Measurements from ENCODE around the gene KLHL26. TPM values are rescaled to one million over a fixed set of nuclear protein-coding genes. Genes with fewer than 3 reads are reported as not detected.

The KLHL26 gene
- total and polyA plus RNA-seq, 4 experiments from 2014 or later, result 4.4 to 14.8 (median 10.6) TPM

GRCh38 chr19:18656337-18657086, 19.7 kb downstream of the KLHL26 start:
- intact Hi-C loops (cut with micrococcal nuclease), result no loop called here
- Mint-ChIP-seq H3K36me3 (peaks cover 1 to 6% of the 10 kb centered on the region in 2 donors), H3K4me1 (peaks cover 11 to 21% (median 14%) of the 10 kb centered on the region in 4 donors), H3K9me3 (no peaks in the 10 kb centered on the region), H3K27ac (peak overlapping the region in 2 of 7 donors; percentile 5 to 37), H3K27me3 (no peaks in the 10 kb centered on the region), H3K4me3 (no peak overlapping the region)
- ChIA-PET POLR2A (ENCODE audit: partially characterized antibody) (no interaction called here), CTCF (ENCODE audit: partially characterized antibody) (no interaction called here)
- Histone ChIP-seq H3K27ac (ENCODE audit: low read depth, low read length) (no peak overlapping the region), H3K4me1 (ENCODE audit: insufficient read depth, low read length) (no peaks in the 10 kb centered on the region), H3K36me3 (ENCODE audit: insufficient read depth, low read length) (no peaks in the 10 kb centered on the region), H3K9me3 (ENCODE audit: control insufficient read depth in 1 of 2, low read length in 2 of 2) (no peaks in the 10 kb centered on the region), H3K4me3 (ENCODE audit: low read length in 2 of 2) (no peak overlapping the region), H3K27me3 (ENCODE audit: insufficient read depth, low read length) (no peaks in the 10 kb centered on the region)
- DNase-seq, result no peak

GRCh38 chr19:18657590-18658365, 20.9 kb downstream of the KLHL26 start:
- POLR2A ChIA-PET (ENCODE audit: partially characterized antibody), result no interaction called here
- no peak overlapping the region for H3K27ac ChIP-seq (ENCODE audit: low read depth, low read length)

GRCh38 chr19:18658366-18658855, 21.6 kb downstream of the KLHL26 start:
- no peaks in the 10 kb centered on the region for H3K4me1 ChIP-seq (ENCODE audit: insufficient read depth, low read length)
- H3K27me3 Mint-ChIP-seq, result no peaks in the 10 kb centered on the region
- H3K36me3 Mint-ChIP-seq, result peaks cover 3 to 6% of the 10 kb centered on the region in 2 donors
- H3K27me3 ChIP-seq (ENCODE audit: insufficient read depth, low read length), result no peaks in the 10 kb centered on the region
- H3K36me3 ChIP-seq (ENCODE audit: insufficient read depth, low read length), result no peaks in the 10 kb centered on the region
- intact Hi-C loops (cut with micrococcal nuclease), result no loop called here
- CTCF ChIA-PET (ENCODE audit: partially characterized antibody), result no interaction called here
- no peak overlapping the region for H3K4me3 Mint-ChIP-seq
- H3K4me3 ChIP-seq (ENCODE audit: low read length in 2 of 2), result no peak overlapping the region
- DNase-seq, result no peak
- no peaks in the 10 kb centered on the region for H3K9me3 ChIP-seq (ENCODE audit: control insufficient read depth in 1 of 2, low read length in 2 of 2)
- no peaks in the 10 kb centered on the region for H3K9me3 Mint-ChIP-seq
- peaks cover 12 to 21% (median 16%) of the 10 kb centered on the region in 4 donors for H3K4me1 Mint-ChIP-seq
- peak overlapping the region in 2 of 7 donors; percentile 39 to 62 for H3K27ac Mint-ChIP-seq
- H3K27ac ChIP-seq (ENCODE audit: low read depth, low read length), result no peak overlapping the region
- POLR2A ChIA-PET (ENCODE audit: partially characterized antibody), result no interaction called here

More at GRCh38 chr19:18657590-18658365, 20.9 kb downstream of the KLHL26 start:
- Histone ChIP-seq H3K4me1 (ENCODE audit: insufficient read depth, low read length) (no peaks in the 10 kb centered on the region), H3K9me3 (ENCODE audit: control insufficient read depth in 1 of 2, low read length in 2 of 2) (no peaks in the 10 kb centered on the region), H3K36me3 (ENCODE audit: insufficient read depth, low read length) (no peaks in the 10 kb centered on the region), H3K4me3 (ENCODE audit: low read length in 2 of 2) (no peak overlapping the region), H3K27me3 (ENCODE audit: insufficient read depth, low read length) (no peaks in the 10 kb centered on the region)
- Mint-ChIP-seq H3K4me1 (peaks cover 11 to 21% (median 14%) of the 10 kb centered on the region in 4 donors), H3K27ac (peak overlapping the region in 3 of 7 donors; percentile 13 to 55 (median 36)), H3K4me3 (no peak overlapping the region), H3K36me3 (peaks cover 3 to 6% of the 10 kb centered on the region in 2 donors), H3K9me3 (no peaks in the 10 kb centered on the region), H3K27me3 (no peaks in the 10 kb centered on the region)
- CTCF ChIA-PET (ENCODE audit: partially characterized antibody), result no interaction called here
- DNase-seq, result no peak
- intact Hi-C loops (cut with micrococcal nuclease), result no loop called here

- Mint-ChIP-seq H3K27me3 (no peaks in the 10 kb centered on the region), H3K4me3 (no peak overlapping the region)
Measured at GRCh38 chr19:18659281-18660050, 22.6 kb downstream of the KLHL26 start.

GRCh38 chr19:18660051-18660910, 23.5 kb downstream of the KLHL26 start:
- POLR2A ChIA-PET (ENCODE audit: partially characterized antibody), result no interaction called here

More at GRCh38 chr19:18659281-18660050, 22.6 kb downstream of the KLHL26 start:
- no peaks in the 10 kb centered on the region for H3K9me3 Mint-ChIP-seq
- intact Hi-C loops (cut with micrococcal nuclease), result no loop called here
- DNase-seq, result no peak
- peaks cover 4% of the 10 kb centered on the region for H3K4me1 ChIP-seq (ENCODE audit: insufficient read depth, low read length)
- peaks cover 3% of the 10 kb centered on the region in 2 donors for H3K36me3 Mint-ChIP-seq
- peak overlapping the region in 1 of 7 donors; percentile 66 for H3K27ac Mint-ChIP-seq
- H3K27ac ChIP-seq (ENCODE audit: low read depth, low read length), result no peak overlapping the region
- ChIA-PET CTCF (ENCODE audit: partially characterized antibody) (no interaction called here), POLR2A (ENCODE audit: partially characterized antibody) (no interaction called here)
- peaks cover 16 to 25% (median 21%) of the 10 kb centered on the region in 4 donors for H3K4me1 Mint-ChIP-seq
- no peaks in the 10 kb centered on the region for H3K36me3 ChIP-seq (ENCODE audit: insufficient read depth, low read length)
- no peaks in the 10 kb centered on the region for H3K9me3 ChIP-seq (ENCODE audit: control insufficient read depth in 1 of 2, low read length in 2 of 2)
- H3K4me3 ChIP-seq (ENCODE audit: low read length in 2 of 2), result no peak overlapping the region
- no peaks in the 10 kb centered on the region for H3K27me3 ChIP-seq (ENCODE audit: insufficient read depth, low read length)

GRCh38 chr19:18660939-18661670, 24.3 kb downstream of the KLHL26 start:
- intact Hi-C loops (cut with micrococcal nuclease), result no loop called here
- no peak overlapping the region for H3K27ac ChIP-seq (ENCODE audit: low read depth, low read length)
- Mint-ChIP-seq H3K9me3 (no peaks in the 10 kb centered on the region), H3K36me3 (peaks cover 0 to 3% of the 10 kb centered on the region in 2 donors), H3K4me1 (peaks cover 16 to 21% (median 21%) of the 10 kb centered on the region in 4 donors), H3K27me3 (no peaks in the 10 kb centered on the region), H3K4me3 (no peak overlapping the region), H3K27ac (peak overlapping the region in 2 of 7 donors; percentile 8 to 42)
- H3K4me3 ChIP-seq (ENCODE audit: low read length in 2 of 2), result no peak overlapping the region
- no peaks in the 10 kb centered on the region for H3K9me3 ChIP-seq (ENCODE audit: control insufficient read depth in 1 of 2, low read length in 2 of 2)
- ChIA-PET POLR2A (ENCODE audit: partially characterized antibody) (no interaction called here), CTCF (ENCODE audit: partially characterized antibody) (no interaction called here)
- no peak for DNase-seq
- peaks cover 4% of the 10 kb centered on the region for H3K4me1 ChIP-seq (ENCODE audit: insufficient read depth, low read length)
- H3K27me3 ChIP-seq (ENCODE audit: insufficient read depth, low read length), result no peaks in the 10 kb centered on the region
- H3K36me3 ChIP-seq (ENCODE audit: insufficient read depth, low read length), result no peaks in the 10 kb centered on the region

More at GRCh38 chr19:18660051-18660910, 23.5 kb downstream of the KLHL26 start:
- peaks cover 16 to 21% (median 21%) of the 10 kb centered on the region in 4 donors for H3K4me1 Mint-ChIP-seq
- H3K27ac Mint-ChIP-seq, result no peak overlapping the region
- H3K4me1 ChIP-seq (ENCODE audit: insufficient read depth, low read length), result peaks cover 4% of the 10 kb centered on the region
- H3K36me3 ChIP-seq (ENCODE audit: insufficient read depth, low read length), result no peaks in the 10 kb centered on the region
- no peak overlapping the region for H3K27ac ChIP-seq (ENCODE audit: low read depth, low read length)
- no peaks in the 10 kb centered on the region for H3K27me3 ChIP-seq (ENCODE audit: insufficient read depth, low read length)
- CTCF ChIA-PET (ENCODE audit: partially characterized antibody), result no interaction called here
- H3K4me3 ChIP-seq (ENCODE audit: low read length in 2 of 2), result no peak overlapping the region
- DNase-seq, result no peak
- H3K36me3 Mint-ChIP-seq, result peaks cover 0 to 3% of the 10 kb centered on the region in 2 donors
- intact Hi-C loops (cut with micrococcal nuclease), result no loop called here
- H3K9me3 Mint-ChIP-seq, result no peaks in the 10 kb centered on the region
- H3K4me3 Mint-ChIP-seq, result no peak overlapping the region
- no peaks in the 10 kb centered on the region for H3K9me3 ChIP-seq (ENCODE audit: control insufficient read depth in 1 of 2, low read length in 2 of 2)
- H3K27me3 Mint-ChIP-seq, result no peaks in the 10 kb centered on the region

Data from CD4-positive, alpha-beta memory T cell (primary cell).